Activated naive CD8-positive, alpha-beta T cell treated with anti-CD3 and anti-CD28 coated beads, Interleukin-2, amount 10 ng/mL, durations not matched to agents 7 days and 5 days (primary cell): ENCODE data around the gene OIT3. TPM values are rescaled to one million over a fixed set of nuclear protein-coding genes. Genes with fewer than 3 reads are reported as not detected.

ENCODE experiments used
- ATAC-seq: fragments of 150-1000 bp; cut with Tn5 transposase; one replicate; pipeline ENCODE4 v1.10.0; 2021; ENCODE audit warnings: low read depth, moderate library complexity
- POLR2A ChIA-PET: fragments of 350-600 bp; sonication (Branson Sonifier 250); formaldehyde crosslinking; loops from one replicate; lab custom pipeline; 2021; ENCODE audit warnings: antibody characterized with exemption; lab: Charles Lee
- DNase-seq: peaks from one replicate; pipeline ENCODE4 v3.0.0; 2021
- H3K27ac Mint-ChIP-seq: one replicate; pipeline ENCODE4 v1.8.0; 2022; ENCODE audit warnings: mild to moderate bottlenecking, mixed read lengths
- H3K27me3 Mint-ChIP-seq: one replicate; pipeline ENCODE4 v1.8.0; 2022; ENCODE audit warnings: mild to moderate bottlenecking, moderate library complexity, mixed read lengths
- H3K36me3 Mint-ChIP-seq: one replicate; pipeline ENCODE4 v1.8.0; 2021; ENCODE audit warnings: mild to moderate bottlenecking, mixed read lengths
- H3K4me1 Mint-ChIP-seq: one replicate; pipeline ENCODE4 v1.8.0; 2021; ENCODE audit warnings: mixed read lengths
- H3K4me3 Mint-ChIP-seq: one replicate; pipeline ENCODE4 v1.8.0; 2022; ENCODE audit warnings: mild to moderate bottlenecking, moderate library complexity, mixed read lengths
- H3K9me3 Mint-ChIP-seq: one replicate; pipeline ENCODE4 v1.8.0; 2021; ENCODE audit warnings: mixed read lengths
- total RNA-seq, 2 experiments: library from RNA; stranded (reverse); gene quantifications; one replicate each; pipeline ENCODE4 v1.2.3, GENCODE V29; 2021

Gene OIT3
- total RNA-seq, 2 experiments from 2014 or later, result not detected

DNA sequence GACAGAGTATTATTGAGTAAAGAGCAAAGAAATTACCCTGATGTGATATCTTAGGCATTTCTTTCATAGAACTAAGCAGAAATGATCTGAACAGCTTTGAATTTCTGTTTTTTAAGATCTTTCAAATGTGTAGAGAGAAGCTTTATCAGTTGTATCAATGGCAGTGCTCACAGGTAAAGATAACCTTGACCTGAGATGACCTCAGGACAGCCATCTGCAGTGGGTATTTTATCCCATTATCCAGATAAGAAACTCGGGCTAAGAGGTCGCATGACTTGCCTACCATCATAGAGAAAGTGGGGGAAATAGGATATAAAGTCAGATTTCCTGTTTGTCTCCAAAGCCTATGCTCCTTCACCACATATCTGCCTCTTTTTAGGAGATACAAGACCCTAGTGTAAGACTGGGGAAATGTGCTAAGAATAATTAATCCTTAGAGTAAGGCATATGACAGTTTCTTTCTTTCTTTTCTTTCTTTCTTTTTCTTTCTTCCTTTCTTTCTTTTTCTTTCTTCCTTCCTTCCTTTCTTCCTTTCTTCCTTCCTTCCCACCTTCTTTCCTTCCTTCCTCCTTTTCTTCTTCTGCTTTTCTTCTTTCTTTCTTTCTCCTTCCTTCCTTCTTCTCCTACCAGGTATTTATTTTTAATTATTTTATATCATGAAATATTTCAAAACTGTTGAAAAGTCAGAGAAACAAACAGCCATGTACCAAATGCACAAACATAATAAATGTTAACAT is 50.1 kb downstream of the OIT3 start:
- DNase-seq (no peak), ATAC-seq (no peak)
- peaks cover 20% of the 10 kb centered on the region for H3K27me3 Mint-ChIP-seq
- H3K9me3 Mint-ChIP-seq, result no peaks in the 10 kb centered on the region
- no peaks in the 10 kb centered on the region for H3K4me1 Mint-ChIP-seq
- H3K36me3 Mint-ChIP-seq, result no peaks in the 10 kb centered on the region
- POLR2A ChIA-PET, result no interaction called here
- no peak overlapping the region for H3K27ac Mint-ChIP-seq
- H3K4me3 Mint-ChIP-seq, result no peak overlapping the region

DNA sequence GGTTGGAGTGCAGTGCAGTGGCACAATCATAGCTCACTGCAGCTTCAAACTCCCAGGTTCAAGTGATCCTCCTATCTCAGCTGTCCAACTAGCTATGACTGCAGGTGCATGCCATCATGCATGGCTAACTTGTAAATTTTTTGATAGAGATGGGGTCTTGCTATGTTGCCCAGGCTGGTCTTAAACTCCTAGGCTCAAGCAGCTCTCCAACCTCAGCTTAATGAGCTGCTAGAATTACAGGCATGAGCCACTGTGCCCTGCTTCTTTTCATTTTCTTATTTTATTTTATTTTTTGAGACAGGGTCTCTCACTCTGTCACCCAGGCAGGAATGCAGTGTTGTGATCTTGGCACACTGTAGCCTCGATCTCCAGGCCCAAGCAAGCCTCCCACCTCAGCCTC is 53.4 kb downstream of the OIT3 start:
- POLR2A ChIA-PET, result no interaction called here
- ATAC-seq (no peak), DNase-seq (no peak)
- no peaks in the 10 kb centered on the region for H3K9me3 Mint-ChIP-seq
- no peaks in the 10 kb centered on the region for H3K36me3 Mint-ChIP-seq
- peaks cover 27% of the 10 kb centered on the region for H3K27me3 Mint-ChIP-seq
- H3K4me3 Mint-ChIP-seq, result no peak overlapping the region
- H3K27ac Mint-ChIP-seq, result no peak overlapping the region
- H3K4me1 Mint-ChIP-seq, result no peaks in the 10 kb centered on the region

DNA sequence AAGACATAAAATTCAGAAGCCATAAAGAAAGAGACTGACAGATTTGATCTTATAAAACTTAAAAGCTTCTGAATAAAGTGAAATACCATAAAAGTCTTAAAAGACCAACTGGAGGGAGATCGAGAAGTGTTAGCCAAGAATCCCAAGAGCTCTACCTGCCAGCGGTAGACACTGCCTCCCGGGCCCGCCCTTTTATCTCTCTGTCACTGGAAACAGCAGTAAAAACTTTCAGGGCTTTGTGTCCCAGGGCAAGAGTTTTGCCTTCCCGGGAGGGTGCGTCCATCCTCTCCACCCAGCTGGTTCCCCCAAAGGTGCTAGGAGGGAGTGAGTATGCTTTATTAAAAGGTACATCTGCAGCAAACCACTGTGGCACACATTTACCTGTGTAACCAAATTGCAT is 55.2 kb downstream of the OIT3 start:
- Mint-ChIP-seq H3K4me3 (no peak overlapping the region), H3K27me3 (peaks cover 27% of the 10 kb centered on the region), H3K36me3 (no peaks in the 10 kb centered on the region), H3K9me3 (no peaks in the 10 kb centered on the region), H3K4me1 (no peaks in the 10 kb centered on the region), H3K27ac (no peak overlapping the region)
- no peak for DNase-seq
- ATAC-seq, result no peak
- POLR2A ChIA-PET, result no interaction called here

DNA sequence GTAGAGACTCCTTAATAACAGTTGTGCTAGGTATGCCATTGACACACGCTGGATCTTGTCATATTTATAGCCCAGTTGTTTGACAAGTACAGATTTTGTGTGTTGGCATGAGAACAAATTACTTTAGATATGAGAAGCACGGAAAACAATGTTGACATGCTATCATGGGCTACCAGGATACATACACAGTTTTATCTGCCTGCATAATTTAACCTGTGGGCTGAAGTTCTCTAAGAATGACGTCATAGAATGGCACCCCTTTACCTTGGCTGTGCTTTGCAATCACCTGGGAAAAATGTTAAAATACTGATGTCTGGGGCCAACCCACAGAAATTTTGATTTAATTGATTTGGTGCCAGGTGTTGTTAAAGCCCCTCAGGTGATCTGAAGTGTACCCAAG is 58.2 kb downstream of the OIT3 start:
- H3K9me3 Mint-ChIP-seq, result no peaks in the 10 kb centered on the region
- H3K27ac Mint-ChIP-seq, result no peak overlapping the region
- no peak overlapping the region for H3K4me3 Mint-ChIP-seq
- peaks cover 21% of the 10 kb centered on the region for H3K27me3 Mint-ChIP-seq
- POLR2A ChIA-PET, result no interaction called here
- H3K36me3 Mint-ChIP-seq, result no peaks in the 10 kb centered on the region
- no peaks in the 10 kb centered on the region for H3K4me1 Mint-ChIP-seq
- ATAC-seq (no peak), DNase-seq (no peak)

DNA sequence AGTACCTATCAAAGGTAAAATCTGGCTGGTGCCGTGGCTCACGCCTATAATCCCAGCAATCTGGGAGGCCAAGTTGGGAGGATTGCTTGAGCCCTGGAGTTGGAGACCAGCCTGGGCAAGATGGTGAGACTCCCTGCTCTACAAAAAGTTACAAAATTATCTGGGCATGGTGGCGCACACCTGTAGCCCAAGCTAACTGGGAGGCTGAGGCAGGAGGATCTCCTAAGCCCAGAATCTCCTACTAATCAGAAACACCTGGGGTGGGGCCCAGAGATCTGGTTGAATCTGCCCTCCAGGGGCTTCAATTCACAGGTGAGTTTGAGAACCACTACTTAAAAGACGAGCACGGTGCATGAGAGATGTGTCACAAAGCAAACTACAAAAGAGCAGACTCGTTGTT is 58.6 kb downstream of the OIT3 start:
- Mint-ChIP-seq H3K36me3 (no peaks in the 10 kb centered on the region), H3K27me3 (peaks cover 17% of the 10 kb centered on the region), H3K4me3 (no peak overlapping the region), H3K27ac (no peak overlapping the region), H3K9me3 (no peaks in the 10 kb centered on the region), H3K4me1 (no peaks in the 10 kb centered on the region)
- DNase-seq, result no peak
- POLR2A ChIA-PET, result no interaction called here
- no peak for ATAC-seq

DNA sequence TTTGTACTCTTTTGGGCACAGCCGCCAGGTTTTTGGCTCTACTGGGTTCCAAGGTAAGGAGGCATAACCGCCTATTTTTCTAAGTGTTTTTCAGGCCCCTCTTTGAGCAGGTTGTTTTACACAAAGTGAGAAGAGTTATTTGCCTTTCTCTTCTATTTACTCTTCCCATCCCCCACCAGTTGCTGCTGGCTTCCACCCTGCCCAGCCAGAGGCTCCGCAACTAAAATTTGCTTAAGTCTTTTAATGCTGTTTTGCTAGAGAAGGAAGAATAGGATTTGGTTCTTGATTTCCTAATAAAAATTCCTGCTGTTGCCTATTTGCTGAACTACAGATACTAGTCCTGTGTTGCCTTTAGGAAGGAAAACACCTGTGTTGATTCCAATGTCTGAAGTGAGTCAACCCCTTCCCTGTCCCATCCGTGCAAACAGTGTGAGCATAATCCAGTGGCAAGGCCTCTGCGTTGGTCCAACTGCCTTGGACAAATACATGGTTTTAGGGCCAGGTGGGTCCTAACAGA is 59.2 kb downstream of the OIT3 start:
- DNase-seq (no peak), ATAC-seq (no peak)
- H3K4me3 Mint-ChIP-seq, result no peak overlapping the region
- POLR2A ChIA-PET, result no interaction called here
- H3K9me3 Mint-ChIP-seq, result no peaks in the 10 kb centered on the region
- peaks cover 19% of the 10 kb centered on the region for H3K27me3 Mint-ChIP-seq
- H3K4me1 Mint-ChIP-seq, result no peaks in the 10 kb centered on the region
- no peaks in the 10 kb centered on the region for H3K36me3 Mint-ChIP-seq
- H3K27ac Mint-ChIP-seq, result no peak overlapping the region

DNA sequence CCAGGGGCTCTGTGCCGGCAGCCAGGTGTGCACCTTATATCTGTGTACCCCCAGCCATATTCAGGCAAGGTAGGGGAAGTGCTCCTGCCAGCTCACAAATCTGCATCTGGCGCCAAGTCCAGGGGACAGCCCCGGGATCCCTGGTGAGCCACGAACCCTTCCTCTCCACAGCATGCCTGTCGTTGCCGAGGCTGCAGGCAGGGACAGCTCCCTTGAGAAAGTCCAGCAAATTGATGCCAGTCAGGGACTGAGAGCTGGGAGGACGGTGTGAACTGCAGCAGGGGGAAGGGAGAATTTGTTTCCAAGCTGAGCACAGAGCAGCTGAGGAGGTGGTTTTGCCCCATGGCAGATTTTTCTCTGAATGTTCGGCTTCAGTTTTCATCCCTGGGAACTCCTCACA is 60.1 kb downstream of the OIT3 start:
- Mint-ChIP-seq H3K27me3 (peaks cover 14% of the 10 kb centered on the region), H3K27ac (no peak overlapping the region), H3K4me3 (no peak overlapping the region), H3K9me3 (no peaks in the 10 kb centered on the region), H3K4me1 (no peaks in the 10 kb centered on the region), H3K36me3 (no peaks in the 10 kb centered on the region)
- POLR2A ChIA-PET, result interaction anchor here (0.6 kb wide), 1 partner anchor 102 kb away, joined by 3 read pairs; no protein-coding TSS in a partner anchor
- ATAC-seq (no peak), DNase-seq (no peak)

DNA sequence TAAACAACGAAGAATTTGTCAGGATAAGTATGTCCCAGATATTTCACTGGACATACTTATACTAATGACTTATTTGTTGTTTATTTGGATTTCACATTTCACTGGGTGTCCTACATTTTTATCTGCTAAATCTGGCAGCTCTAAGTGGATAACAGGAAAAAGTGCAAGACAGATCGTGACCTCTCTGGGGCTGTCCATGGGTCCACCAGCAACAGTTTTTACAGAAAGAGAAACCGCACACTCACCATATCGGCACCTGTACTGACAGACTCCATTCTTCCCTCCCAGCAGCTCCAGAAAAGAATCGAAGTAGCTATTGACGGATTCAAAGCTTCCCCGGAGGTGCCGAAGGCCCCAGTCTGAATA is 60.7 kb downstream of the OIT3 start:
- Mint-ChIP-seq H3K4me1 (no peaks in the 10 kb centered on the region), H3K36me3 (no peaks in the 10 kb centered on the region), H3K27me3 (peaks cover 11% of the 10 kb centered on the region), H3K27ac (no peak overlapping the region), H3K9me3 (no peaks in the 10 kb centered on the region), H3K4me3 (no peak overlapping the region)
- POLR2A ChIA-PET, result interaction anchor here (0.6 kb wide), 1 partner anchor 102 kb away, joined by 3 read pairs; no protein-coding TSS in a partner anchor
- ATAC-seq (no peak), DNase-seq (no peak)

DNA sequence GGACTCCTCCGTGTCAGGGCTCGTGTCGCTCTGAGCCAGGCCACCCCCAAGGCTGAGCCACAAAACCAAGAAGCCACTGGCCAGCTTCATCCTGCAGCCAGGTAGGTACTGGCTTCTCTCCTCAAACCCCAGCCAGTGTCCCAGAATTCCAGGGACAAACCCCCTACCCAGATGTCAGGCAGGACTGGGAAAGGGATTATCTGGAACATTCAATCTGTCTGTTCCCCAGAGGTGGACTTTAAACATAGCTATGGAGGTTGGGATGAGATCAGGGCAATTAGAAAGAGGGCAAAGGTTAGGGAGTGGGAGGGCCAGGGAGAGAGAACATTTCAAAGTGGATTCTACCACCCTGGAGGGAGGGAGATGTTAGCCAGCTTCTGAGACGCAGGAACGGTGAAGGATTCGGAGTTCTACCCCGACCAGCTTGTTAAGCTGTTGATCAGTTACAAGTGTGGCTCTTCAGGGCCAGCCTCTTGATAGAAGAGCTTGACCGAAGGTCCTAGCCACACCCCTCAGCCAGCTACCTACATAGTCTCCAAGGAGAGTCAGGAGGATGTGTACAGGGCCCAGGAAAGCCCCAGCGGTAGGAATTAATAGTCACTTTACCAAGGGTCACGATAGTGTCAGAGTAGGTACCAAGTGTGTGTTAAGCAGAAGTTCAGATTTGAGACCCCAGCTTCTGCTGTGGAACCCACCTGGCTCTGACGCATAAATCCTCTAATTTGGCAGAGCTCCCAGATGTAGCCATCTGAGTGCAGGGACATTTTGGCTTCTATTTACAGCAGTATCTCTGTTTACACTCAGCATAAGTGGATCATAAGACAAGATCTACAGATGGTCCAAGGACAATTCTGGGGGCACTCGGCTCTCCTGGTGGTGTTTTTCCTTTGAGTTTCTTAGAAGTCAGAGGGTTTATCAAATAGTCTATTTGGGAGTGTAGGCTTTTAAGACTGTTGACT is 61.3 kb downstream of the OIT3 start, which contains the start of gene PLA2G12B:
TSS of gene PLA2G12B (minus strand) at position 211 of the 959 bp plus-strand sequence. CDS start at position 90, 121 bp downstream.
- POLR2A ChIA-PET, result no interaction called here
- Mint-ChIP-seq H3K4me1 (no peaks in the 10 kb centered on the region), H3K27ac (no peak within 1 kb of the TSS), H3K4me3 (no peak within 1 kb of the TSS), H3K36me3 (no peaks in the 10 kb centered on the region), H3K9me3 (no peaks in the 10 kb centered on the region), H3K27me3 (peaks cover 12% of the 10 kb centered on the region)
- no peak for ATAC-seq
- DNase-seq, result no peak

DNA sequence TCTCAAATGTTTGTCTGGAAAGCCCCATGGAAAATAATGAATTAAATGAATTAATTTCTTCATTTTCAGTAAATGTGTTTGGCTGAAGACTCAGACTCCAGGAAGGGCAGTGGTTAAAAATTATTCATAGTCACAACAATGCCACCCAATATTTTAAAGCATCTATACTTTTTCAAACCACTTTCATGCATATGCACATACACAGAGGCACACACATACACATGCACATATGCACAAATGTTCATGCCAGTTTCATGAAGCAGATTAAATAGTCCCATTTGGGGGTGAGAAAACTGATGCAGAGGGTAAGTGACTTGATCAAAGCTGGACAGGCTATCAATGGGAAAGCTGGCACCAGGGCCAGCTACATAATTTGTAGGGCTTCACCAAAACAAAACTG is 62.5 kb downstream of the OIT3 start:
- ATAC-seq (no peak), DNase-seq (no peak)
- H3K9me3 Mint-ChIP-seq, result no peaks in the 10 kb centered on the region
- H3K4me3 Mint-ChIP-seq, result no peak overlapping the region
- no peak overlapping the region for H3K27ac Mint-ChIP-seq
- no peaks in the 10 kb centered on the region for H3K36me3 Mint-ChIP-seq
- H3K4me1 Mint-ChIP-seq, result no peaks in the 10 kb centered on the region
- peaks cover 17% of the 10 kb centered on the region for H3K27me3 Mint-ChIP-seq
- POLR2A ChIA-PET, result no interaction called here

DNA sequence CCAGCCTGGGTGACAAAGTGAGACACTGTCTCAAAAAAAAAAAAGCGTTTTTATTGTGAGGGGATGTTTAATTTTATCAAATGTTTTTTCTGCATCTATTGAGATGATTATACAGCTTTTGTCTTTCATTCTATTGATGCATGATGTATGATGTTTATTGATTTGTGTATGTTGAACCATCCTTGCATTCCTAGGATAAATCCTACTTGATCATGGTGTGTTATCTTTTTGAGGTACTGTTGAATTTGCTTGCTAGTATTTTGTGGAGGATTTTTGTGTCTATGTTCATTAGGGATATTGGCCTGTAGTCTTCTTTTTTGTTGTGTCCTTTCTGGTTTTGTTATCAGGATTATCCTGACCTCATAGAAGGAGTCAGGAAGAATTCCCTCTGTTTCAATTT is 83.3 kb downstream of the OIT3 start:
- Mint-ChIP-seq H3K36me3 (peaks cover 14% of the 10 kb centered on the region), H3K4me1 (no peaks in the 10 kb centered on the region), H3K9me3 (peaks cover 32% of the 10 kb centered on the region), H3K27ac (no peak overlapping the region), H3K27me3 (peaks cover 17% of the 10 kb centered on the region), H3K4me3 (no peak overlapping the region)
- DNase-seq (no peak), ATAC-seq (no peak)
- POLR2A ChIA-PET, result no interaction called here

DNA sequence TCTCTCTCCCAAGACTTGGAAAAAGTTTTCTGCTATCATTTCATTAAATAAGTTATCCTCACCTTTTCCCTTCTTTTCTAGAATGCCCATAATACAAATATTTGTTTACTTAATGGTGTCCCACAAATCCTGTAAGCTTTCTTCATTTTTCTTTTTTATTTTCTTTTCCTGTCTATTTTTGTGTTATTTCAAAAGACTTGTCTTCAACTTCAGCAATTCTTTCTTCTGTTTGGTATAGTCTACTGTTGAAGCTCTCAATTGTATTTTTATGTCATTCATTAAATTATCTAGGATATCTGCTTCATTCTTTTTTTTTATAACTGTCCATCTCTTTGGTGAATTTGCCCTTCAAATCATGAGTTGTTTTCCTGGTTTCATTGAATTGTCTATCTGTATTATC is 86.2 kb downstream of the OIT3 start:
- POLR2A ChIA-PET, result no interaction called here
- Mint-ChIP-seq H3K36me3 (peaks cover 14% of the 10 kb centered on the region), H3K4me3 (no peak overlapping the region), H3K27me3 (peaks cover 14% of the 10 kb centered on the region), H3K9me3 (peaks cover 32% of the 10 kb centered on the region), H3K27ac (no peak overlapping the region), H3K4me1 (no peaks in the 10 kb centered on the region)
- ATAC-seq, result no peak
- no peak for DNase-seq

DNA sequence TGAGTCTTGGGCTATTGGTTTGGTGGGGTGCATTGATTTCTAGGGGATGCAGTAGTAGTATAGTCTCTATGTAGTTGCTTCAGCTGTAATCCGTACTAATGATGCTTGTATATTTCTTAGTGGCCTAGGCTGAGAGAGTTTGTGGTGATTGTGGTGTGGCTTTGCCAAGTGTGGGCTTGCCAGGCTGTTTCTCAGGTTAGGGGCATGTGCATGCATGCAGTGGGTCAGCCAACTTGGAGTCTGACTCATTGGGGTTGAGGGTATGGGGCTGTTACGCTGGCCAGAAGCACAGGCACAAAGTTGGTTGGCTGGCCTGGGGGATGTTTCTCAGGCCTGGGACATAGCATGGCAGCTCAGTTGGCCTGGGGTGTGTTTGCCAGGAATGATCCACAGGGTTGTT is 86.8 kb downstream of the OIT3 start:
- Mint-ChIP-seq H3K4me3 (no peak overlapping the region), H3K27me3 (peaks cover 12% of the 10 kb centered on the region), H3K27ac (no peak overlapping the region), H3K9me3 (peaks cover 32% of the 10 kb centered on the region), H3K36me3 (peaks cover 14% of the 10 kb centered on the region), H3K4me1 (no peaks in the 10 kb centered on the region)
- DNase-seq (no peak), ATAC-seq (no peak)
- POLR2A ChIA-PET, result no interaction called here
